ENCODE data around the gene MYRFL. TPM values are rescaled to one million over a fixed set of nuclear protein-coding genes. Genes with fewer than 3 reads are reported as not detected.

The MYRFL gene
- total and polyA plus RNA-seq, 3 experiments from 2014 or later, result not detected

DNA sequence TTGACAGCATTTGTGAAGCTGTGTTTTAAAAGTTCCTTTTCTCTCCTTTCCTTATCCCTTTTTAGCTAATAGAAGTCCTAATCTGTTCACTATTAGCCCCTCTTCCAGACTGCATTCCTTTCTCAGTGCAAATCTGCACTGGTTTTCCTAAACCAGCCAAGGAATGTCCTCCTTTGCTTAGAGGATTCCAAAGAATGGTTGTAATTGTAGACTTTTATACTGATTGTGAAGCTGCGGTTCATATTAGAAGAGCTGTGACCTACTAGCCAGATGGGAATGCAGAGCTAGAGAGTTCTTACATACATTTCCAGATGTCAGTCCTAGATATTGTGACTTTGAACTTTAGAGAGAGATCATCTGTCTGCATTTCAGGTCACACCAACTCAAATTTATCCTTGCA lies 79.8 kb downstream of the MYRFL start:
- Mint-ChIP-seq H3K27me3 (peaks cover 7 to 10% of the 10 kb centered on the region in 2 donors), H3K4me1 (no peaks in the 10 kb centered on the region), H3K36me3 (peaks cover 0 to 2% (median 0%) of the 10 kb centered on the region in 3 donors), H3K9me3 (no peaks in the 10 kb centered on the region), H3K27ac (no peak overlapping the region), H3K4me3 (no peak overlapping the region)
- Histone ChIP-seq H3K36me3 (ENCODE audit: insufficient read depth, low read length) (no peaks in the 10 kb centered on the region), H3K27ac (ENCODE audit: low read depth, low read length) (no peak overlapping the region), H3K9me3 (ENCODE audit: low read length) (no peaks in the 10 kb centered on the region), H3K4me3 (ENCODE audit: low read length) (no peak overlapping the region), H3K27me3 (ENCODE audit: insufficient read depth, low read length, poor library complexity, severe bottlenecking) (no peaks in the 10 kb centered on the region), H3K4me1 (ENCODE audit: insufficient read depth, low read length) (no peaks in the 10 kb centered on the region)
- no peak for DNase-seq
- POLR2A ChIA-PET, result no interaction called here
- CTCF ChIA-PET, result interaction anchor here (1.3 kb wide), 1 partner anchor 25 kb away, joined by 6 read pairs; no protein-coding TSS in a partner anchor

DNA sequence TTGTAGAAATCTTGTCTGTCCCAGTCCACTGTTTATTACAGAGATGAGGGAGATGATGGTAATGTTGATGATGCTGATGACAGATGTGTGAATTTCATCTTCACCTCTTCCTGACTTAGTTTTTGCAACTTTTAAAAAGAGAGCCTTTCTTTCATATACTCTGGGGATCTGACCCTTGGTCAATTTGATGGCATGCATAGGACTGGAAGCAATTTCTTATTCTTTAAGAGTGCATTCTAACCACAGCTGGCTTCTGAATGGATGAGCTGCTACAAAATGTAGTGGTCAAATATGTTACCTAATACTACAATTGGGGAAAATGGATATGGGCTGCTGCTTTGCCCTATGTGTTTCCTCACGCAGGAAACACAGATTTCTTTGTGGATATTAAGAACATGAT lies 80.8 kb downstream of the MYRFL start:
- Mint-ChIP-seq H3K27ac (no peak overlapping the region), H3K4me1 (no peaks in the 10 kb centered on the region), H3K36me3 (peaks cover 0 to 2% (median 0%) of the 10 kb centered on the region in 3 donors), H3K4me3 (no peak overlapping the region), H3K9me3 (no peaks in the 10 kb centered on the region), H3K27me3 (peaks cover 3 to 10% of the 10 kb centered on the region in 2 donors)
- H3K4me1 ChIP-seq (ENCODE audit: insufficient read depth, low read length), result no peaks in the 10 kb centered on the region
- no peak for DNase-seq
- H3K27ac ChIP-seq (ENCODE audit: low read depth, low read length), result no peak overlapping the region
- no peaks in the 10 kb centered on the region for H3K9me3 ChIP-seq (ENCODE audit: low read length)
- CTCF ChIA-PET, result interaction anchor here (1.3 to 1.6 kb wide), 2 partner anchors 26 to 27 kb away, joined by 3 to 6 read pairs; no protein-coding TSS in a partner anchor
- POLR2A ChIA-PET, result no interaction called here
- H3K4me3 ChIP-seq (ENCODE audit: low read length), result no peak overlapping the region
- no peaks in the 10 kb centered on the region for H3K36me3 ChIP-seq (ENCODE audit: insufficient read depth, low read length)
- H3K27me3 ChIP-seq (ENCODE audit: insufficient read depth, low read length, poor library complexity, severe bottlenecking), result no peaks in the 10 kb centered on the region

DNA sequence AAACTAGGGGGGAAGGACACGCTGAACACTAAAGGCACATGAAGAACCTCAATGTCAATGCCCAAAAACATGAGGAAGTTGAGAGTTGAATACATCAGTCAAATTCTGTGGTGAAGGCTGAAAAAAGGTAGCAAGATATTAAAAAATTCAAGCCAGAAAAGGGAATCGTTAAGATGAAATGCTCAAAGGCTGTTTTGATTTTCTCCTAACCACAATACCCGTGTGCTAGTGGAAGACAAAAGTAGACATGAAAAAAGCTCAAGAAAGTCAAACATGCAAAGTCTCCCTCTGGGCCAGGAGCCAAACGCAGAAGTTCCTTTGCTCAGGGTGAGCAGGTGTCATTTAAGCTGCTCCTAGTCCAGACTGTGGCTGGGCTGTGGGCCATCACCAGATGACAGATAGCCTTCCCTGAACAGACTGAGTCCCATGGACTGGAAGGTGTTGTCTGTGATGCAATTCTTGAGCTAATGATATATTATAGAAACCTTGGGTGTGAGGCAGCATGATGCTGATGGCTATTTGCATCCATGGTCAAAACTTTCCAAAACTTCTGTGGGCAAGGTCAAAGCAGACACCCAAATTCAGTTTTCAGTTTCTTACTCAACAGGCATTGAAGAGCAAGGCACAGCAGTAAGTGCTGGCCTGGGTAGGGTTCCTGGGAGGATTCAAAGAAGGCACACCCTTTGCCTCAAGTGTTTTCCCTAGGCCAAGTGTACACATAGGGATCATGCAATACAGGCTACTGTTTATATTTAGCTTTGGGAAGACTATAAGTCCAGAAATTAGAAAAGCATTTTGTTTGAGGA lies 81.6 kb downstream of the MYRFL start:
- H3K27ac Mint-ChIP-seq, result peak overlapping the region in 1 of 8 donors; percentile 34

DNA sequence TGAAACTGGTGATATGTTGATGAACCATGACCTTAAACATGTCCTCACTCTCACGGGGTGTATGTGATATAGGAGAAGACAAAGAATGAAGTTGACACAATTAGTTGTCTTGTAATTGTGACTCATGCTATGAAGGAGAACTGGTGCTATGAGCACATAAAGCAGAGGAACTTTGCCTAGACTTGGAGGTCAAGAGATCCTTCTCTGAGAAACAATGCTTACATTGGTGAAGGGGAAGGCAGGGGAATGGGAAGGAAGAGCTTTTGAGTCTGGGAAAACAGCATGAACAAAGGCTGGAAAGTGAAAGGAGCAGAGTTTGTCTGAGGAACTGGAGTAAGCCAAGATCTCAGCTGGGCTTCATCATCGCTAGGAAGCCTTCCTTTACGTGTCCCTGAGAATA lies 83.2 kb downstream of the MYRFL start:
- no peak overlapping the region for H3K27ac ChIP-seq (ENCODE audit: low read depth, low read length)
- H3K4me1 Mint-ChIP-seq, result no peaks in the 10 kb centered on the region
- no peak for DNase-seq
- H3K9me3 ChIP-seq (ENCODE audit: low read length), result no peaks in the 10 kb centered on the region
- H3K9me3 Mint-ChIP-seq, result no peaks in the 10 kb centered on the region
- no peak overlapping the region for H3K4me3 Mint-ChIP-seq
- ChIA-PET CTCF (no interaction called here), POLR2A (no interaction called here)
- H3K36me3 Mint-ChIP-seq, result peaks cover 0 to 2% (median 0%) of the 10 kb centered on the region in 3 donors
- peaks cover 2 to 8% of the 10 kb centered on the region in 2 donors for H3K27me3 Mint-ChIP-seq
- H3K27me3 ChIP-seq (ENCODE audit: insufficient read depth, low read length, poor library complexity, severe bottlenecking), result no peaks in the 10 kb centered on the region
- H3K27ac Mint-ChIP-seq, result no peak overlapping the region
- no peak overlapping the region for H3K4me3 ChIP-seq (ENCODE audit: low read length)
- H3K36me3 ChIP-seq (ENCODE audit: insufficient read depth, low read length), result no peaks in the 10 kb centered on the region
- no peaks in the 10 kb centered on the region for H3K4me1 ChIP-seq (ENCODE audit: insufficient read depth, low read length)

More for the DNA sequence above, 81.6 kb downstream of the MYRFL start:
- Mint-ChIP-seq H3K36me3 (peaks cover 0 to 2% (median 0%) of the 10 kb centered on the region in 3 donors), H3K4me3 (no peak overlapping the region), H3K4me1 (no peaks in the 10 kb centered on the region), H3K27me3 (peaks cover 2 to 10% of the 10 kb centered on the region in 2 donors), H3K9me3 (no peaks in the 10 kb centered on the region)
- no peak overlapping the region for H3K4me3 ChIP-seq (ENCODE audit: low read length)
- no peaks in the 10 kb centered on the region for H3K9me3 ChIP-seq (ENCODE audit: low read length)
- H3K27ac ChIP-seq (ENCODE audit: low read depth, low read length), result no peak overlapping the region
- ChIA-PET CTCF (interaction anchor here (1.6 kb wide), 1 partner anchor 28 kb away, joined by 3 read pairs; no protein-coding TSS in a partner anchor), POLR2A (no interaction called here)
- peak in 1 of 5 donors; percentile 2 for DNase-seq
- no peaks in the 10 kb centered on the region for H3K27me3 ChIP-seq (ENCODE audit: insufficient read depth, low read length, poor library complexity, severe bottlenecking)
- no peaks in the 10 kb centered on the region for H3K4me1 ChIP-seq (ENCODE audit: insufficient read depth, low read length)
- no peaks in the 10 kb centered on the region for H3K36me3 ChIP-seq (ENCODE audit: insufficient read depth, low read length)

DNA sequence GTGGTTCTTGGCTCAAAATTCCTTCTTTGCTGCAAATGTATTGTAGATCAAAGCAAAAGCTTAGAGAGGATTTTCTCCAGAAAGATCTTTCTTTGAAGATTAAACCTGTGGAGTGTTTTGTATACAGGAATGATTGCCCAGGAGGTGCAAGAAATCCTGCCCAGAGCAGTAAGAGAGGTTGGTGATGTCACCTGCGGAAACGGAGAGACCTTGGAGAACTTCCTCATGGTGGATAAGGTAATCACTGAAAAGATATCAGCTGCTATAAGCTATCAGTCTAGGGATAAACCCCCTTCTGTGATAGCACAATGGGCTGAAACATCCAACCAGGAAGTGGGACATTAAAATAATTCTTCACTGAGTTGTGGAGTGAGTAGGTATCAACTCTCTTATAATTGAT lies 85.7 kb downstream of the MYRFL start:
- Mint-ChIP-seq H3K27ac (peak overlapping the region in 1 of 8 donors; percentile 66), H3K9me3 (no peaks in the 10 kb centered on the region), H3K27me3 (peaks cover 2 to 3% of the 10 kb centered on the region in 2 donors), H3K4me3 (no peak overlapping the region), H3K36me3 (peaks cover 0 to 2% (median 0%) of the 10 kb centered on the region in 3 donors), H3K4me1 (no peaks in the 10 kb centered on the region)
- DNase-seq, result no peak
- ChIA-PET CTCF (interaction anchor here (1.0 kb wide), 1 partner anchor 666 kb away, joined by 3 read pairs; no protein-coding TSS in a partner anchor), POLR2A (no interaction called here)
- no peaks in the 10 kb centered on the region for H3K27me3 ChIP-seq (ENCODE audit: insufficient read depth, low read length, poor library complexity, severe bottlenecking)
- H3K9me3 ChIP-seq (ENCODE audit: low read length), result no peaks in the 10 kb centered on the region
- H3K4me3 ChIP-seq (ENCODE audit: low read length), result no peak overlapping the region
- H3K4me1 ChIP-seq (ENCODE audit: insufficient read depth, low read length), result no peaks in the 10 kb centered on the region
- no peaks in the 10 kb centered on the region for H3K36me3 ChIP-seq (ENCODE audit: insufficient read depth, low read length)
- H3K27ac ChIP-seq (ENCODE audit: low read depth, low read length), result no peak overlapping the region

DNA sequence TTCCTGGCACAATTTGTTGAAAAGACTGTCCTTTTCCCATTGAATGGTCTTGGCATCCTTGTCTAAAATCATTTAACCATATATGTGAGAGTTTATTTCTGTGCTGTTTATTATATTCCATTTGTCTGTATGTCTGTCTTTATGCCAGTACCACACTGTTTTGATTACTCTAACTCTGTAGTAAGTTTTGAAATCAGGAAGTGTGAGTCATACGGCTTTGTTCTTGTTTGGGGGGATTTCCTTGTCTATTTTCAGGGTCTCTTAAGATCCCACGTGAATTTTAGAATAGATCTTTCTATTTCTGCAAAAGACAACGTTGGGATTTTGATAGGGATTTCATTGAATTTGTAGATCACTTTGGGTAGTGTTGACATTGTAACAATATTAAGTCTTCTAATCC lies 88.5 kb downstream of the MYRFL start:
- Mint-ChIP-seq H3K27ac (no peak overlapping the region), H3K36me3 (peaks cover 0 to 4% (median 2%) of the 10 kb centered on the region in 3 donors), H3K27me3 (peaks cover 2 to 3% of the 10 kb centered on the region in 2 donors), H3K9me3 (peaks cover 0 to 3% (median 0%) of the 10 kb centered on the region in 5 donors), H3K4me1 (no peaks in the 10 kb centered on the region), H3K4me3 (no peak overlapping the region)
- no peaks in the 10 kb centered on the region for H3K36me3 ChIP-seq (ENCODE audit: insufficient read depth, low read length)
- H3K4me1 ChIP-seq (ENCODE audit: insufficient read depth, low read length), result no peaks in the 10 kb centered on the region
- no peak overlapping the region for H3K4me3 ChIP-seq (ENCODE audit: low read length)
- H3K27ac ChIP-seq (ENCODE audit: low read depth, low read length), result no peak overlapping the region
- DNase-seq, result no peak
- CTCF ChIA-PET, result no interaction called here
- POLR2A ChIA-PET, result no interaction called here
- H3K9me3 ChIP-seq (ENCODE audit: low read length), result no peaks in the 10 kb centered on the region
- H3K27me3 ChIP-seq (ENCODE audit: insufficient read depth, low read length, poor library complexity, severe bottlenecking), result no peaks in the 10 kb centered on the region

DNA sequence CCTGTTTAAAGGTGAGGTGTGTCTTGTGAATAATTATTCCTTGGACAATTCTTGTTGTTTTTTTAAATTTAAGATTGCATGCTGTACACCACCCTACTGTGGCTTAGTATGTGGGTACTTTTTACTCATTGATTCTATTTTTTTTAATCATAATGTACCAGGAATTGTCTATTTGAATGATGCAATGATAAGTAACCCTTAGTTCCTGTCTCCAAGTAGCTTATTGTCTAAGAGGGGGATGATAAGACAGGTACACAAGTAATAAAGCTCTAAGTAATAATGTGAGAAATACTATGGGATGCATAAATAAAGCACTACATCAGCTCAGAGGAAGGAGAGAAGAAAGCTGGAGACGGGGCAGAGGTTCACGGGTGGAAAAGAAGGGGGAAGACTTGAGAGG lies 90.9 kb downstream of the MYRFL start:
- POLR2A ChIA-PET, result no interaction called here
- Mint-ChIP-seq H3K4me3 (no peak overlapping the region), H3K36me3 (peaks cover 0 to 4% (median 0%) of the 10 kb centered on the region in 3 donors), H3K9me3 (peaks cover 0 to 3% (median 0%) of the 10 kb centered on the region in 5 donors), H3K27ac (no peak overlapping the region), H3K4me1 (no peaks in the 10 kb centered on the region), H3K27me3 (no peaks in the 10 kb centered on the region)
- CTCF ChIA-PET, result interaction anchor here (0.9 to 1.8 kb wide), 2 partner anchors 10 to 15 kb away, joined by 3 to 4 read pairs; no protein-coding TSS in a partner anchor
- no peak for DNase-seq
- no peaks in the 10 kb centered on the region for H3K36me3 ChIP-seq (ENCODE audit: insufficient read depth, low read length)
- H3K9me3 ChIP-seq (ENCODE audit: low read length), result no peaks in the 10 kb centered on the region
- no peaks in the 10 kb centered on the region for H3K4me1 ChIP-seq (ENCODE audit: insufficient read depth, low read length)
- no peaks in the 10 kb centered on the region for H3K27me3 ChIP-seq (ENCODE audit: insufficient read depth, low read length, poor library complexity, severe bottlenecking)
- no peak overlapping the region for H3K4me3 ChIP-seq (ENCODE audit: low read length)
- H3K27ac ChIP-seq (ENCODE audit: low read depth, low read length), result no peak overlapping the region

DNA sequence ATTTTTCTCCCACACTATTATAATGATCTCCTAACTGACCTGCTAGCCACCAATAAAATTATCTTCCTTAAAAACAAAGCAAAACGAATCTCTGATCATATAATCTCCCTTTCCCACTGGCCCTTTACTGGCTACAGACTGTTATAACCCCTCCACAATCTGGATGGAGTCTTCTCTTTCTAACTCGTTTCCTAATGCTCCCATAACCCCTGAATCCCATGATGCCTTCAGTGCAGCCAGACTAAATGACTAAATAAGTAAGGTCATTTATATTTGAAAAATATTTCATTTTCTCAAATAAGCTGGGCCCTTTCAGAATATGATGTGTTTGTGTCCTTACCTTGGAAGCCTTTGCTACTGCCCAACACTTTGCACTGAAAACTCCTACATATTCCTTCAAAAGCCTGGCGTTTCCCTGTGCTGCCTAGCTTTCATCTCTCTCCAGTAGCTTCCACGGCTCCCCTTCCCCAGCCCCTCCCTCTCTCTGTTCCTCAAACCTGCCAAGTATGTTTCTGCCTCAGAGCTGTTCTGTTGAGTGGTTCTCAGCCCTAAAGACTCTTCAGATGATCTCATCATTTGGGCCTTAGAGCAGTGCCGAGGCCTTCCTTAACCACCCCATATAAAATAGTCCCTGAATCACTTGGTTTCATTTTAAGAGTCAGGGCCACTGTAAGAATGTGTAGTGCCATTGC lies 91.7 kb downstream of the MYRFL start:
- no peaks in the 10 kb centered on the region for H3K27me3 ChIP-seq (ENCODE audit: insufficient read depth, low read length, poor library complexity, severe bottlenecking)
- Mint-ChIP-seq H3K36me3 (peaks cover 0 to 4% (median 0%) of the 10 kb centered on the region in 3 donors), H3K9me3 (peaks cover 0 to 3% (median 0%) of the 10 kb centered on the region in 5 donors), H3K4me1 (no peaks in the 10 kb centered on the region), H3K4me3 (no peak overlapping the region), H3K27me3 (no peaks in the 10 kb centered on the region), H3K27ac (no peak overlapping the region)
- CTCF ChIA-PET, result interaction anchor here (0.9 to 1.8 kb wide), 2 partner anchors 10 to 16 kb away, joined by 3 to 4 read pairs; no protein-coding TSS in a partner anchor
- H3K4me3 ChIP-seq (ENCODE audit: low read length), result no peak overlapping the region
- POLR2A ChIA-PET, result no interaction called here
- no peaks in the 10 kb centered on the region for H3K36me3 ChIP-seq (ENCODE audit: insufficient read depth, low read length)
- no peak for DNase-seq
- H3K4me1 ChIP-seq (ENCODE audit: insufficient read depth, low read length), result no peaks in the 10 kb centered on the region
- H3K9me3 ChIP-seq (ENCODE audit: low read length), result no peaks in the 10 kb centered on the region
- H3K27ac ChIP-seq (ENCODE audit: low read depth, low read length), result no peak overlapping the region

All from CD8-positive, alpha-beta memory T cell (primary cell).